H54 (cell line): ENCODE results near the gene UTP4.
A peak's percentile ranks its signal among the peaks of the same experiment; 100 is the strongest.

Experiments
- DNase-seq: peaks from one replicate; pipeline ENCODE4 v3.0.0; 2011; ENCODE audit warnings: low spot score, mixed read lengths; ENCODE audit not compliant: insufficient read length
- FAIRE-seq: peaks from 3 replicates; lab custom pipeline; 2011; peaks lifted over from hg19 to GRCh38; lab: Jason Lieb, UNC
- POLR2A ChIP-seq: IDR thresholded peaks from 2 replicates; pipeline ENCODE4 v1.6.1; 2011; ENCODE audit warnings: low read depth, mild to moderate bottlenecking, low read length

UTP4 gene

GRCh38 chr16:69188716-69189115 lies 56.3 kb downstream of the UTP4 start:
- TF ChIP-seq POLR2A: no peak
- peak; percentile 43 for FAIRE-seq
- DNase-seq: no peak

GRCh38 chr16:69190046-69190588 lies 57.7 kb downstream of the UTP4 start:
- DNase-seq (no peak), FAIRE-seq (no peak)
- no peak for TF ChIP-seq POLR2A

- TF ChIP-seq POLR2A: no peak
- no peak for FAIRE-seq
- DNase-seq: no peak
These were observed 58.1 kb downstream of the UTP4 start for GRCh38 chr16:69190598-69190997.

- FAIRE-seq (no peak), DNase-seq (no peak)
- no peak for TF ChIP-seq POLR2A
These were observed 58.7 kb downstream of the UTP4 start for GRCh38 chr16:69191136-69191535.

GRCh38 chr16:69193855-69194254 lies 61.4 kb downstream of the UTP4 start:
- no peak for DNase-seq
- FAIRE-seq: no peak
- TF ChIP-seq POLR2A: no peak

GRCh38 chr16:69194488-69194887 lies 62.0 kb downstream of the UTP4 start:
- TF ChIP-seq POLR2A: no peak
- DNase-seq (no peak), FAIRE-seq (no peak)

GRCh38 chr16:69195369-69196029 lies 63.0 kb downstream of the UTP4 start:
- TF ChIP-seq POLR2A: no peak
- FAIRE-seq: no peak
- no peak for DNase-seq

GRCh38 chr16:69197573-69197972 lies 65.1 kb downstream of the UTP4 start:
- DNase-seq (no peak), FAIRE-seq (no peak)
- no peak for TF ChIP-seq POLR2A

- FAIRE-seq: peak; percentile 89
- no peak for TF ChIP-seq POLR2A
- no peak for DNase-seq
These were observed 66.9 kb downstream of the UTP4 start for GRCh38 chr16:69199382-69199781.

- no peak for DNase-seq
- TF ChIP-seq POLR2A: no peak
- no peak for FAIRE-seq
These were observed 68.8 kb downstream of the UTP4 start for GRCh38 chr16:69201291-69201690.

GRCh38 chr16:69201787-69202186 lies 69.3 kb downstream of the UTP4 start:
- DNase-seq (no peak), FAIRE-seq (peak; percentile 33)
- TF ChIP-seq POLR2A: no peak

GRCh38 chr16:69204172-69204571 lies 71.7 kb downstream of the UTP4 start:
- no peak for FAIRE-seq
- DNase-seq: no peak
- TF ChIP-seq POLR2A: no peak

GRCh38 chr16:69209735-69210134 lies 77.3 kb downstream of the UTP4 start:
- TF ChIP-seq POLR2A: no peak
- no peak for DNase-seq
- FAIRE-seq: no peak

GRCh38 chr16:69217433-69217832 lies 85.0 kb downstream of the UTP4 start:
- peak; percentile 38 for FAIRE-seq
- no peak for TF ChIP-seq POLR2A
- peak; percentile 35 for DNase-seq
